Measurements from ENCODE around the gene GALNT2.

Gene GALNT2

GRCh38 chr1:230062521-230062920 lies 4.5 kb upstream of the GALNT2 start:
- H3K4me1 ChIP-seq (ENCODE audit: control insufficient read depth in 5 of 5, insufficient read depth in 5 of 5, low read length in 5 of 5): peaks cover 0 to 11% (median 7%) of the 10 kb centered on the region in 5 donors
- H3K36me3 ChIP-seq (ENCODE audit: control insufficient read depth in 5 of 5, insufficient read depth in 5 of 5, low read length in 5 of 5): no peaks in the 10 kb centered on the region
- no peak overlapping the region for H3K27ac ChIP-seq (ENCODE audit: low read depth, low read length)
- no peaks in the 10 kb centered on the region for H3K27me3 ChIP-seq (ENCODE audit: control insufficient read depth in 5 of 5, insufficient read depth in 4 of 5, low read length in 5 of 5)
- peaks cover 0 to 10% (median 0%) of the 10 kb centered on the region in 5 donors for H3K9me3 ChIP-seq (ENCODE audit: control insufficient read depth in 5 of 5, low read length in 5 of 5)
- H3K9ac ChIP-seq (ENCODE audit: low read length in 5 of 5): no peak overlapping the region
- no peak overlapping the region for H3K4me3 ChIP-seq (ENCODE audit: low read depth in 1 of 5, low read length in 5 of 5)

DNA sequence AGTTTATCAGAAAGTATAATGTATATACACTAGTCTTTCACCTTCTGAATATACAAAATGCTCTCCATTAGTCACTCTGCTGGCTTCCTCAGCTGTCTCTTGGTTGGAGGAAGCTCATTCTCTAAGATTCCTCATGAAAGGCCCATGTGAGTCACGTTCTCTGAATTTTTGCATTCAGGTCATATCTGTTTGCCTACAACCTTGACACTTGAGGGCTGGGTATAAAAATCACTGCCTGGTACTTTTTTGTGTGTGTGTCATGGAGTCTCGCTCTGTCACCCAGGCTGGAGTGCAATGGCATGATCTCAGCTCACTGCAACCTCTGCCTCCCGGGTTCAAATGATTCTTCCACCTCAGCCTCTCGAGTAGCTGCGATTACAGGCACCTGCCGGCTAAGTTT lies 2.8 kb upstream of the GALNT2 start:
- Histone ChIP-seq H3K27me3 (ENCODE audit: control insufficient read depth in 5 of 5, insufficient read depth in 4 of 5, low read length in 5 of 5) (no peaks in the 10 kb centered on the region), H3K4me3 (ENCODE audit: low read depth in 1 of 5, low read length in 5 of 5) (no peak overlapping the region), H3K9me3 (ENCODE audit: control insufficient read depth in 5 of 5, low read length in 5 of 5) (peaks cover 0 to 10% (median 0%) of the 10 kb centered on the region in 5 donors), H3K36me3 (ENCODE audit: control insufficient read depth in 5 of 5, insufficient read depth in 5 of 5, low read length in 5 of 5) (no peaks in the 10 kb centered on the region), H3K4me1 (ENCODE audit: control insufficient read depth in 5 of 5, insufficient read depth in 5 of 5, low read length in 5 of 5) (peaks cover 0 to 28% (median 17%) of the 10 kb centered on the region in 5 donors), H3K27ac (ENCODE audit: low read depth, low read length) (no peak overlapping the region), H3K9ac (ENCODE audit: low read length in 5 of 5) (no peak overlapping the region)

- no peaks in the 10 kb centered on the region for H3K36me3 ChIP-seq (ENCODE audit: control insufficient read depth in 5 of 5, insufficient read depth in 5 of 5, low read length in 5 of 5)
- H3K9ac ChIP-seq (ENCODE audit: low read length in 5 of 5): no peak overlapping the region
- no peak overlapping the region for H3K27ac ChIP-seq (ENCODE audit: low read depth, low read length)
- no peak overlapping the region for H3K4me3 ChIP-seq (ENCODE audit: low read depth in 1 of 5, low read length in 5 of 5)
- H3K4me1 ChIP-seq (ENCODE audit: control insufficient read depth in 5 of 5, insufficient read depth in 5 of 5, low read length in 5 of 5): peaks cover 0 to 36% (median 22%) of the 10 kb centered on the region in 5 donors
- H3K9me3 ChIP-seq (ENCODE audit: control insufficient read depth in 5 of 5, low read length in 5 of 5): peaks cover 0 to 10% (median 0%) of the 10 kb centered on the region in 5 donors
- H3K27me3 ChIP-seq (ENCODE audit: control insufficient read depth in 5 of 5, insufficient read depth in 4 of 5, low read length in 5 of 5): no peaks in the 10 kb centered on the region
Observed at GRCh38 chr1:230065161-230065560, 1.9 kb upstream of the GALNT2 start.

GRCh38 chr1:230065571-230065970 lies 1.5 kb upstream of the GALNT2 start:
- Histone ChIP-seq H3K4me3 (ENCODE audit: low read depth in 1 of 5, low read length in 5 of 5) (peak overlapping the region in 2 of 5 donors; percentile 7 to 90), H3K9ac (ENCODE audit: low read length in 5 of 5) (peak overlapping the region in 1 of 5 donors; percentile 17), H3K9me3 (ENCODE audit: control insufficient read depth in 5 of 5, low read length in 5 of 5) (peaks cover 0 to 9% (median 0%) of the 10 kb centered on the region in 5 donors), H3K36me3 (ENCODE audit: control insufficient read depth in 5 of 5, insufficient read depth in 5 of 5, low read length in 5 of 5) (no peaks in the 10 kb centered on the region), H3K27ac (ENCODE audit: low read depth, low read length) (no peak overlapping the region), H3K4me1 (ENCODE audit: control insufficient read depth in 5 of 5, insufficient read depth in 5 of 5, low read length in 5 of 5) (peaks cover 0 to 40% (median 25%) of the 10 kb centered on the region in 5 donors), H3K27me3 (ENCODE audit: control insufficient read depth in 5 of 5, insufficient read depth in 4 of 5, low read length in 5 of 5) (no peaks in the 10 kb centered on the region)

- H3K27me3 ChIP-seq (ENCODE audit: control insufficient read depth in 5 of 5, insufficient read depth in 4 of 5, low read length in 5 of 5): no peaks in the 10 kb centered on the region
- no peaks in the 10 kb centered on the region for H3K36me3 ChIP-seq (ENCODE audit: control insufficient read depth in 5 of 5, insufficient read depth in 5 of 5, low read length in 5 of 5)
- peak overlapping the region; percentile 71 to 90 (median 78) for H3K4me3 ChIP-seq (ENCODE audit: low read depth in 1 of 5, low read length in 5 of 5)
- peak overlapping the region; percentile 82 for H3K27ac ChIP-seq (ENCODE audit: low read depth, low read length)
- peak overlapping the region; percentile 58 to 81 (median 69) for H3K9ac ChIP-seq (ENCODE audit: low read length in 5 of 5)
- H3K9me3 ChIP-seq (ENCODE audit: control insufficient read depth in 5 of 5, low read length in 5 of 5): peaks cover 0 to 5% (median 0%) of the 10 kb centered on the region in 5 donors
- H3K4me1 ChIP-seq (ENCODE audit: control insufficient read depth in 5 of 5, insufficient read depth in 5 of 5, low read length in 5 of 5): peaks cover 0 to 40% (median 25%) of the 10 kb centered on the region in 5 donors
Observed at GRCh38 chr1:230066031-230066430, 1.0 kb upstream of the GALNT2 start.

DNA sequence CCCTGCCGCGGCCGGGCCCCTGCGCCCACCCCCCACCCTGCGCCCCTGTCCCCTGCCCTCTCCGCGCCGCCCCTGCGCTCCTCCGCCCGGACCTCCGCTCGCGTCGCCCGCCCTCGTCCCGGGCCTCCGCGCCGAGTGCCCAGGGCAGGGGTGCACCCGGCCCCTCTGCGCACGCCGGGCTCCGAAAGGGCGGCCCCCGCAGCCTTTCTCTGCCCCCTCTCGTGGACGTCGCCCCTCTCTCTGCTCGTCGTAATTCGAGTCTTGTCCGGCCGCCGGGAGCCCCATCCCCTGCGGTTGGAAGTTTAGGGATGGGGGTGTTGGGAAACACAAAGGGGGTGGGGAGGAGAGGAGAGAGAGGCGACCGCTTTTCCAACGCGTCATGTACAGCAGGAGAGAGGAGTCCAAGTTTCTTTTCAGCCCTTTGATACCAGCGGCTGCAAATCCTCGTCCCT lies 407 bp downstream of the GALNT2 start:
- Histone ChIP-seq H3K9ac (ENCODE audit: low read length in 5 of 5) (peak overlapping the region; percentile 59 to 93 (median 88)), H3K27ac (ENCODE audit: low read depth, low read length) (peak overlapping the region; percentile 91), H3K4me1 (ENCODE audit: control insufficient read depth in 5 of 5, insufficient read depth in 5 of 5, low read length in 5 of 5) (peaks cover 2 to 40% (median 25%) of the 10 kb centered on the region in 5 donors), H3K36me3 (ENCODE audit: control insufficient read depth in 5 of 5, insufficient read depth in 5 of 5, low read length in 5 of 5) (no peaks in the 10 kb centered on the region), H3K9me3 (ENCODE audit: control insufficient read depth in 5 of 5, low read length in 5 of 5) (peaks cover 0 to 2% (median 0%) of the 10 kb centered on the region in 5 donors), H3K4me3 (ENCODE audit: low read depth in 1 of 5, low read length in 5 of 5) (peak overlapping the region; percentile 87 to 90 (median 89)), H3K27me3 (ENCODE audit: control insufficient read depth in 5 of 5, insufficient read depth in 4 of 5, low read length in 5 of 5) (no peaks in the 10 kb centered on the region)

GRCh38 chr1:230067871-230068620 lies 1.0 kb downstream of the GALNT2 start:
- H3K9ac ChIP-seq (ENCODE audit: low read length in 5 of 5): peak overlapping the region; percentile 59 to 93 (median 88)
- no peaks in the 10 kb centered on the region for H3K9me3 ChIP-seq (ENCODE audit: control insufficient read depth in 5 of 5, low read length in 5 of 5)
- peak overlapping the region; percentile 91 for H3K27ac ChIP-seq (ENCODE audit: low read depth, low read length)
- no peaks in the 10 kb centered on the region for H3K36me3 ChIP-seq (ENCODE audit: control insufficient read depth in 5 of 5, insufficient read depth in 5 of 5, low read length in 5 of 5)
- no peaks in the 10 kb centered on the region for H3K27me3 ChIP-seq (ENCODE audit: control insufficient read depth in 5 of 5, insufficient read depth in 4 of 5, low read length in 5 of 5)
- peaks cover 3 to 40% (median 25%) of the 10 kb centered on the region in 5 donors for H3K4me1 ChIP-seq (ENCODE audit: control insufficient read depth in 5 of 5, insufficient read depth in 5 of 5, low read length in 5 of 5)
- peak overlapping the region; percentile 87 to 90 (median 89) for H3K4me3 ChIP-seq (ENCODE audit: low read depth in 1 of 5, low read length in 5 of 5)

GRCh38 chr1:230068621-230068873 lies 1.5 kb downstream of the GALNT2 start:
- Histone ChIP-seq H3K4me3 (ENCODE audit: low read depth in 1 of 5, low read length in 5 of 5) (peak overlapping the region; percentile 80 to 90 (median 89)), H3K27me3 (ENCODE audit: control insufficient read depth in 5 of 5, insufficient read depth in 4 of 5, low read length in 5 of 5) (no peaks in the 10 kb centered on the region), H3K27ac (ENCODE audit: low read depth, low read length) (peak overlapping the region; percentile 91), H3K4me1 (ENCODE audit: control insufficient read depth in 5 of 5, insufficient read depth in 5 of 5, low read length in 5 of 5) (peaks cover 3 to 44% (median 27%) of the 10 kb centered on the region in 5 donors), H3K9ac (ENCODE audit: low read length in 5 of 5) (peak overlapping the region in 4 of 5 donors; percentile 84 to 93 (median 90)), H3K36me3 (ENCODE audit: control insufficient read depth in 5 of 5, insufficient read depth in 5 of 5, low read length in 5 of 5) (no peaks in the 10 kb centered on the region), H3K9me3 (ENCODE audit: control insufficient read depth in 5 of 5, low read length in 5 of 5) (no peaks in the 10 kb centered on the region)

- Histone ChIP-seq H3K27ac (ENCODE audit: low read depth, low read length) (peak overlapping the region; percentile 91), H3K27me3 (ENCODE audit: control insufficient read depth in 5 of 5, insufficient read depth in 4 of 5, low read length in 5 of 5) (no peaks in the 10 kb centered on the region), H3K36me3 (ENCODE audit: control insufficient read depth in 5 of 5, insufficient read depth in 5 of 5, low read length in 5 of 5) (no peaks in the 10 kb centered on the region), H3K4me3 (ENCODE audit: low read depth in 1 of 5, low read length in 5 of 5) (peak overlapping the region; percentile 80 to 90 (median 89)), H3K9me3 (ENCODE audit: control insufficient read depth in 5 of 5, low read length in 5 of 5) (no peaks in the 10 kb centered on the region), H3K9ac (ENCODE audit: low read length in 5 of 5) (peak overlapping the region in 3 of 5 donors; percentile 84 to 93 (median 92)), H3K4me1 (ENCODE audit: control insufficient read depth in 5 of 5, insufficient read depth in 5 of 5, low read length in 5 of 5) (peaks cover 5 to 50% (median 33%) of the 10 kb centered on the region in 5 donors)
Observed at GRCh38 chr1:230068952-230069684, 2.1 kb downstream of the GALNT2 start.

DNA sequence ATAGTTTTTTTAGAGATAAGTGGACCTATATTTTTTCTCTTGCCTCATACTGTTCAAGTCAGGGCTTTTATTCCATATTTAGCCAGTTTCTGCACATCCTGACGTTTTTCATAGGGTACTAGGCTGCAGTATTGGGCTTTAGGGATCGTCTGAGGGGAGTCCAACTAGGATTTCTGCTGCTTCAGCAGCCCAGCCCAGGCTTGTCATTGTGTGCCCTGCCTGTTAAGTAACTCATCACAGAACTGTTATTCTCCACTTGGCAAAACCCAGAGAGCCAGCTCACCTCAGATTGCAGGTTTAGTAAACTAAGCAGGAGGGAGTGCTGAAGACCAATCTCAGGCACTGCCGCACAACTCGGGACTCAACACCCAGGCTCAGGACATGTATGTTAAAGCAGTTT lies 2.8 kb downstream of the GALNT2 start:
- Histone ChIP-seq H3K9ac (ENCODE audit: low read length in 5 of 5) (no peak overlapping the region), H3K4me1 (ENCODE audit: control insufficient read depth in 5 of 5, insufficient read depth in 5 of 5, low read length in 5 of 5) (peaks cover 5 to 56% (median 40%) of the 10 kb centered on the region in 5 donors), H3K4me3 (ENCODE audit: low read depth in 1 of 5, low read length in 5 of 5) (no peak overlapping the region), H3K36me3 (ENCODE audit: control insufficient read depth in 5 of 5, insufficient read depth in 5 of 5, low read length in 5 of 5) (no peaks in the 10 kb centered on the region), H3K27me3 (ENCODE audit: control insufficient read depth in 5 of 5, insufficient read depth in 4 of 5, low read length in 5 of 5) (no peaks in the 10 kb centered on the region), H3K27ac (ENCODE audit: low read depth, low read length) (no peak overlapping the region), H3K9me3 (ENCODE audit: control insufficient read depth in 5 of 5, low read length in 5 of 5) (no peaks in the 10 kb centered on the region)

Data from subcutaneous abdominal adipose tissue (tissue), 5 donors.